ENCODE data around the gene FOXN1. TPM values are rescaled to one million over a fixed set of nuclear protein-coding genes. Genes with fewer than 3 reads are reported as not detected.

FOXN1 gene
- total RNA-seq, 1 experiment from 2014 or later, result not detected

- DNase-seq (ENCODE audit: low read depth), result no peak
Observed at GRCh38 chr17:28545787-28546415, 39.8 kb downstream of the FOXN1 start.

- DNase-seq (ENCODE audit: low read depth), result no peak
Observed at GRCh38 chr17:28547096-28547622, 41.0 kb downstream of the FOXN1 start.

- DNase-seq (ENCODE audit: low read depth), result peak; percentile 73
Observed at GRCh38 chr17:28547623-28548416, 41.7 kb downstream of the FOXN1 start.

GRCh38 chr17:28548417-28549130 is 42.4 kb downstream of the FOXN1 start:
- no peak for DNase-seq (ENCODE audit: low read depth)

GRCh38 chr17:28549236-28550132 is 43.3 kb downstream of the FOXN1 start:
- no peak for DNase-seq (ENCODE audit: low read depth)

GRCh38 chr17:28550858-28551257 is 44.7 kb downstream of the FOXN1 start:
- no peak for DNase-seq (ENCODE audit: low read depth)

- DNase-seq (ENCODE audit: low read depth), result peak; percentile 41
Observed at GRCh38 chr17:28551421-28552175, 45.5 kb downstream of the FOXN1 start.

- DNase-seq (ENCODE audit: low read depth), result peak; percentile 59
Observed at GRCh38 chr17:28552176-28552999, 46.2 kb downstream of the FOXN1 start, which contains the start of gene UNC119. UNC119 (minus strand) TSS chr17:28552624; CDS start chr17:28552557, 67 bp downstream.

- no peak for DNase-seq (ENCODE audit: low read depth)
Observed at GRCh38 chr17:28553000-28553505, 46.9 kb downstream of the FOXN1 start.

GRCh38 chr17:28554565-28554964 is 48.4 kb downstream of the FOXN1 start:
- DNase-seq (ENCODE audit: low read depth), result no peak

- no peak for DNase-seq (ENCODE audit: low read depth)
Observed at GRCh38 chr17:28555022-28555421, 48.9 kb downstream of the FOXN1 start.

GRCh38 chr17:28563475-28563874 is 57.3 kb downstream of the FOXN1 start:
- peak; percentile 75 for DNase-seq (ENCODE audit: low read depth)

GRCh38 chr17:28567604-28568003 is 61.5 kb downstream of the FOXN1 start:
- no peak for DNase-seq (ENCODE audit: low read depth)

- no peak for DNase-seq (ENCODE audit: low read depth)
Observed at GRCh38 chr17:28569446-28569845, 63.3 kb downstream of the FOXN1 start.

- no peak for DNase-seq (ENCODE audit: low read depth)
Observed at GRCh38 chr17:28570716-28571360, 64.7 kb downstream of the FOXN1 start.

GRCh38 chr17:28571361-28572122 is 65.4 kb downstream of the FOXN1 start, which contains the start of gene PIGS:
PIGS (minus strand) TSS chr17:28571524; CDS start chr17:28571496, 28 bp downstream.
- peak; percentile 87 for DNase-seq (ENCODE audit: low read depth)

GRCh38 chr17:28572259-28573039 is 66.3 kb downstream of the FOXN1 start:
- DNase-seq (ENCODE audit: low read depth), result no peak
